Osteocyte (in vitro differentiated cells): Measurements from ENCODE around the gene IL25. TPM values are rescaled to one million over a fixed set of nuclear protein-coding genes. Genes with fewer than 3 reads are reported as not detected.

Source experiments
- DNase-seq: peaks from one replicate; pipeline ENCODE4 v3.0.0; 2021; ENCODE audit warnings: mixed read lengths; ENCODE audit not compliant: unreplicated experiment; ENCODE audit errors: extremely low spot score
- H3K27ac Mint-ChIP-seq: one replicate; pipeline ENCODE4 v1.8.0; 2021; ENCODE audit warnings: mild to moderate bottlenecking, mixed read lengths; ENCODE audit not compliant: unreplicated experiment
- H3K27me3 Mint-ChIP-seq: one replicate; pipeline ENCODE4 v1.8.0; 2021; ENCODE audit warnings: mixed read lengths; ENCODE audit not compliant: unreplicated experiment
- H3K36me3 Mint-ChIP-seq: one replicate; pipeline ENCODE4 v1.8.0; 2021; ENCODE audit warnings: mixed read lengths; ENCODE audit not compliant: unreplicated experiment
- H3K4me1 Mint-ChIP-seq: one replicate; pipeline ENCODE4 v1.8.0; 2021; ENCODE audit warnings: mixed read lengths; ENCODE audit not compliant: unreplicated experiment
- H3K4me3 Mint-ChIP-seq: one replicate; pipeline ENCODE4 v1.8.0; 2021; ENCODE audit warnings: mild to moderate bottlenecking, moderate library complexity, mixed read lengths; ENCODE audit not compliant: unreplicated experiment
- H3K9me3 Mint-ChIP-seq: one replicate; pipeline ENCODE4 v1.8.0; 2021; ENCODE audit warnings: mixed read lengths; ENCODE audit not compliant: unreplicated experiment
- CTCF ChIP-seq: fragments of 200-600 bp; sonication (generic); IDR thresholded peaks from 2 replicates; pipeline ENCODE4 v1.5.0; 2021; ENCODE audit warnings: antibody characterized with exemption, mild to moderate bottlenecking, moderate library complexity
- total RNA-seq: library from RNA; stranded (reverse); gene quantifications from 2 replicates; pipeline ENCODE4 v1.2.1, GENCODE V29; 2021

IL25 gene
- total RNA-seq, 1 donor from 2014 or later = not detected

- H3K27me3 Mint-ChIP-seq = no peaks in the 10 kb centered on the region
- H3K4me1 Mint-ChIP-seq = peaks cover 13% of the 10 kb centered on the region
- no peak for TF ChIP-seq CTCF
- no peak overlapping the region for H3K27ac Mint-ChIP-seq
- DNase-seq = peak; percentile 83
- H3K4me3 Mint-ChIP-seq = no peak overlapping the region
- peaks cover 18% of the 10 kb centered on the region for H3K36me3 Mint-ChIP-seq
- no peaks in the 10 kb centered on the region for H3K9me3 Mint-ChIP-seq
These were observed 13.9 kb upstream of the IL25 start for GRCh38 chr14:23358553-23359166.

- Mint-ChIP-seq H3K27ac (no peak overlapping the region), H3K4me1 (peaks cover 18% of the 10 kb centered on the region), H3K4me3 (no peak overlapping the region), H3K36me3 (peaks cover 18% of the 10 kb centered on the region), H3K27me3 (no peaks in the 10 kb centered on the region), H3K9me3 (no peaks in the 10 kb centered on the region)
- no peak for TF ChIP-seq CTCF
- DNase-seq = no peak
These were observed 13.4 kb upstream of the IL25 start for GRCh38 chr14:23359167-23359626.

- peaks cover 25% of the 10 kb centered on the region for H3K4me1 Mint-ChIP-seq
- no peaks in the 10 kb centered on the region for H3K9me3 Mint-ChIP-seq
- peaks cover 18% of the 10 kb centered on the region for H3K36me3 Mint-ChIP-seq
- TF ChIP-seq CTCF = no peak
- H3K27ac Mint-ChIP-seq = no peak overlapping the region
- no peak for DNase-seq
- H3K4me3 Mint-ChIP-seq = no peak overlapping the region
- no peaks in the 10 kb centered on the region for H3K27me3 Mint-ChIP-seq
These were observed 12.7 kb upstream of the IL25 start for GRCh38 chr14:23359722-23360447.

GRCh38 chr14:23360496-23360895 lies 12.1 kb upstream of the IL25 start:
- Mint-ChIP-seq H3K27ac (no peak overlapping the region), H3K4me3 (no peak overlapping the region), H3K4me1 (peaks cover 26% of the 10 kb centered on the region), H3K27me3 (no peaks in the 10 kb centered on the region), H3K9me3 (no peaks in the 10 kb centered on the region), H3K36me3 (peaks cover 18% of the 10 kb centered on the region)
- DNase-seq = peak; percentile 77
- peak; percentile 13 for TF ChIP-seq CTCF

- H3K36me3 Mint-ChIP-seq = peaks cover 14% of the 10 kb centered on the region
- no peaks in the 10 kb centered on the region for H3K27me3 Mint-ChIP-seq
- H3K9me3 Mint-ChIP-seq = no peaks in the 10 kb centered on the region
- peak overlapping the region; percentile 67 for H3K27ac Mint-ChIP-seq
- no peak overlapping the region for H3K4me3 Mint-ChIP-seq
- peak; percentile 3 for DNase-seq
- H3K4me1 Mint-ChIP-seq = peaks cover 26% of the 10 kb centered on the region
- no peak for TF ChIP-seq CTCF
These were observed 11.3 kb upstream of the IL25 start for GRCh38 chr14:23361320-23361719.
